Rectal smooth muscle tissue (tissue), 1 donor: ENCODE measurements around the gene TRERF1.

ENCODE experiments used
- H3K27ac ChIP-seq: one replicate; pipeline ENCODE4 v1.7.0; 2013; ENCODE audit warnings: low read depth, low read length, inconsistent platforms
- H3K27me3 ChIP-seq: one replicate; pipeline ENCODE4 v1.7.0; 2013; ENCODE audit warnings: low read length; ENCODE audit not compliant: control insufficient read depth, insufficient read depth
- H3K36me3 ChIP-seq: one replicate; pipeline ENCODE4 v1.7.0; 2013; ENCODE audit warnings: low read length; ENCODE audit not compliant: control insufficient read depth, insufficient read depth
- H3K4me1 ChIP-seq: one replicate; pipeline ENCODE4 v1.7.0; 2013; ENCODE audit warnings: low read length; ENCODE audit not compliant: control insufficient read depth, insufficient read depth
- H3K4me3 ChIP-seq: one replicate; pipeline ENCODE4 v1.7.0; 2013; ENCODE audit warnings: low read length
- H3K9ac ChIP-seq: one replicate; pipeline ENCODE4 v1.7.0; 2013; ENCODE audit warnings: low read length

Gene TRERF1

DNA sequence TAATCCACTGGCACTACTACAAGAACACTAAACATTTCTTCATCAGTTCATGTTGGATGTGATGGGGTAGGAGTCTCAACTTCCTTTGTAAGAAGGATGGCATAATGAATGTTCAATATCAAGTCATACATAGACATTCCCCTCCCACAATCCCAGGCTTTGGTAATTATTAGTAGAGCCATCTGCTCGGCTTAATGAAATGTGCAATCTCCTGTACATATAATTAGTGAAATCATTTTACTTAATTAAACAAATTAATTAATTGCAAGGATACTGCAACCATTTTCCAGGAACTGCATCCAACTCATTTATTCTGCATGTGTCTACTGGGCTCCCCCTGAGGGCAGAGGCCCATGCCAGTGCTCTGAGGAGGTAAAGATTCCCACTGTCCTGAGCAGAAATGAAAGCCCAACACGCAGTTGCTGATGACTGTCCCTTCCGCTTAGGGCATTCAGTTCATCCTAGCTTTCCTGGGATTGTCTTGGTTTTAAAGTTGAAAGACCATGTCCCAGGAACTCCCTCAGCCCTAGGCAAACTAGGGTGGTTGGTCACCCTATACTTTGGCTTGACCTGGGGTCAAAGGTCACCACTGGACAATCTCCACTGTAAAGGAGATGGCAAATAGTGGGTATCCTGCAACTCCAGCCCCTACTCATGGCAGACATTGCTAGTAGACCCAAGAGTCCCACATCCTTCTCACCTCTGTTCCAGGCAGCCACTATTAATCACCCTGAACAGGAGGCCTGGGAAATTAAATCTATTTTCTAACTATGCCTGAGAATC lies 109.8 kb downstream of the TRERF1 start:
- no peaks in the 10 kb centered on the region for H3K27me3 ChIP-seq
- no peaks in the 10 kb centered on the region for H3K4me1 ChIP-seq
- no peak overlapping the region for H3K9ac ChIP-seq
- no peaks in the 10 kb centered on the region for H3K36me3 ChIP-seq
- H3K4me3 ChIP-seq = no peak overlapping the region
- H3K27ac ChIP-seq = no peak overlapping the region

DNA sequence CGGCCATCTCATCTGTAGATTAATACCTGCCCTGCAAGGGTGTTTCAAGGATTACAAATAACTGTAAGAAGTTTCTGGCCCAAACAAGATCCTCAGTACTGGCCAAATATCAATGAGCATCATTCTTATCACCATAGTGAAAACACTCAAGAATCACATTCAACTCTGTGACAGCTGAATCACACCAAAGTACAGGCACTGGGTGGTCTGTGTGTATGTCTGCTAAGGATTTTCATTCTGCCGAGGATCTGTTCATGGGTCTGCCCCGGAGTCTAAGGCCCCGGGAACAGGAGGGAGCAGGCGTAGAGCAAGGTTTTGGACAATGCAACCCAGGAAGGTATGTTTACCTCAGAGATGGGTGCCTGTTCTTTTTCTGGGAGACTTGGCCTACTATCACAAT lies 110.5 kb downstream of the TRERF1 start:
- Histone ChIP-seq H3K4me3 (no peak overlapping the region), H3K4me1 (no peaks in the 10 kb centered on the region), H3K27me3 (no peaks in the 10 kb centered on the region), H3K27ac (no peak overlapping the region), H3K9ac (no peak overlapping the region), H3K36me3 (no peaks in the 10 kb centered on the region)

DNA sequence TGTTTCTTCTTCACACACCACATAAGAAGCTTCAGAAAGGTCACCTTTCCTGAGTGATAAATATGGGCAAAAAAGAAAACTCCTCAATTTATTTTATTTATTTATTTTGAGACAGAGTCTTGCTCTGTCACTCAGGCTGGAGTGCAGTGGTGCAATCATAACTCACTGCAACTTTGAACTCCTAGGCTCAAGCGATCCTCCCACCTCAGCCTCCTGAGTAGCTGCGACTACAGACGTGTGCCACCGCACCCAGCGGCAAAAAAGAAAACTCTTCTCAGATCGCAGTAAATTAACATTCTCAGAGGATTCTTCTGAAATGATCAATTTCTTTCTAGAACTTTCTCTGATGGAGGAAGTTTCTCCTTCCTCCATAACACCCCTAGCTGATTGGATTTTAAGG lies 111.2 kb downstream of the TRERF1 start:
- H3K4me1 ChIP-seq = no peaks in the 10 kb centered on the region
- H3K9ac ChIP-seq = no peak overlapping the region
- H3K36me3 ChIP-seq = no peaks in the 10 kb centered on the region
- no peak overlapping the region for H3K27ac ChIP-seq
- no peak overlapping the region for H3K4me3 ChIP-seq
- no peaks in the 10 kb centered on the region for H3K27me3 ChIP-seq

DNA sequence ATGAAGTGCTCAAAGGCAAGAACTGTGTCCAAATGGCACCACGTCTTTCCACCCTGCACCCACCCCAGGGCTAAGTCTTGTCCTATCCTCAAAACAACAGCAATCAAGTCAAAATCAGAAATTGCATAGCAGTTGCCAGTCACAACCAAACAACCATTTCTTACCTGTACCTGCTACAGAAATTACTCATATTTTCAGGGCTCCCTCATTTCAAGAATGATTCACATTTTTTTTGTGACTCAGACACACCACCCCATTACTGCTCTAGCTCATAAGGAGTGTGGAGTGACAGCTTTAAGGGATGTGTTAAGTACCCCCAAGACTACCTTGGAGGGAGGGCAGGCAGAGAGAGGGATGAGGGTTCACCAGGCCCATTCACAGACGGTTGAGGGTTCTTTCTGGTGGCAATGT lies 111.7 kb downstream of the TRERF1 start:
- Histone ChIP-seq H3K4me1 (no peaks in the 10 kb centered on the region), H3K9ac (no peak overlapping the region), H3K27ac (no peak overlapping the region), H3K36me3 (no peaks in the 10 kb centered on the region), H3K27me3 (no peaks in the 10 kb centered on the region), H3K4me3 (no peak overlapping the region)

DNA sequence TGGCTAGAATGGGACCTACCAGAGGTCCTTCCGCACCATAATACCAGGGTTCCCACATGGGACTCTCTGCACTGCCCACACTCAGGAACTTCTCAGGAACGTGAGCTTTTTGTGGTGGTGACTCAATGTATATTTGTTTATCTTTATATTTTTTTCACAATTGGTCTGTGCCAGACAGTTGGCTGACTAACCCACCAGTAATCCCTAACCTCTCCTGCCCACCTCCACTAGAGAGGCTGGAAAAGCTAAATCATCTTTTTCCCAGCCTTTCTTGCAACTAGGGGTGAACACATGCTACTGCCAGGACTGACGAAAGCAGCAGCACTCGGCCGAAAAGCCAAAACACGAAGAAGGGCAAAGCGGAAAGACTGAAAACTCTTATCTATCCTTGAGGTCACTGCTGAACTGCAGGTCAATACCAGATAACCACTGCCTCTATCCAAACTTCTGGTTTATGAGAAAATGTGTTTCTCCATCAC lies 112.9 kb downstream of the TRERF1 start:
- Histone ChIP-seq H3K4me1 (no peaks in the 10 kb centered on the region), H3K36me3 (no peaks in the 10 kb centered on the region), H3K4me3 (no peak overlapping the region), H3K9ac (no peak overlapping the region), H3K27me3 (no peaks in the 10 kb centered on the region), H3K27ac (no peak overlapping the region)

DNA sequence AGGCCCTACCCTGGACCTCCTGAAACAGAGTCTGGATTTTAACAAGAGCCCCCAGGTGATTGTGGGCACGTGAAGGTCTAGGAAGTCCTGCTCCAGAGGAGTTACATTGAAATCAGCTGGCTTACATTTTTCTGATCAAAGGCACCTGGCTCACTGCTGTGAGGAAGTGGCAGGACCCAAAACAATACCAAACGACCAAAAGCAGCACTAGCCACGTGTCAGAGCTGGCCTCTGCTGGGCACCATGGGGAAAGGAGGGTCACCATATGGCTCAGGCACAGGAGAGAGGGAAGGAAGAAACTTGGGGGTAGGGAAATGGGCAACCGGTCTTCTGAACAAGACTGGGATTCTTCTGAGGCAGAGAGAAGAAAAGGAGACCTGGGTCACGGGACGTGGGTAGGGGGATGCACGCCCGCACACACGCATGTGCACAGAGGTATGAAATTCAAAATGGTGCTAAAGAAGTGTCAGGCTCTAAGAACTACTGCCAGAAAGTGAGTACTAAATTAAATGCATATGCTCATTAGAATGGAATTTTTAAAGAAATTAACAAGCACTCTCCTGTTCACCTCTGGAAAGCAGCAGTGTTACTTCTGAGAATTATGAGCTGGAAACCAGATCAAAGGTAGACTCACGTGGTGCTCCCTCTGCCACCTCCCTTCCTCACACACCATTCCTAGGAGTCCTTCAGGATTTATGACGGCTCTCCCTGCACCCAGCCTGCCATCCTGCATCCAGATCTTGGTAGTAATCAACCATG lies 113.6 kb downstream of the TRERF1 start:
- no peak overlapping the region for H3K27ac ChIP-seq
- H3K4me3 ChIP-seq = no peak overlapping the region
- no peaks in the 10 kb centered on the region for H3K36me3 ChIP-seq

DNA sequence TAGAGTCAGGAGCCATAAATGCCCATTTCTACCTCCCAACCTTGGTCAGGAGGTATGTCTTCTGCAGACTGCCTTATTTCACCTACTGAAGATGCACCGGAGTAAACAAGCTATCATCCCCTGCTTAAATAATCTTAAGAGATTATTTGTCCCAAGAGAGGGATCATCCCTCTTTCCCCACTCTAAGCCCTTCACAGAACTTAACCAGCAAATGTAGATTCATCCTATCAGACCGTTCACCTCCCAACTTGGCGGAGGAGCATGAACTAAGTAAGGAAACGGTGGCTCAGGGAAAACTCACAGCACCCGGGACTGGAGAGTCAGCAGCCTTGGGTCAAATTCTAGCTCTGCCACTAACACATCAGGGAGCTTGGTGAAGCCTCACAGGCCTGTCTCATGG lies 115.3 kb downstream of the TRERF1 start:
- Histone ChIP-seq H3K27ac (no peak overlapping the region), H3K4me1 (no peaks in the 10 kb centered on the region), H3K27me3 (no peaks in the 10 kb centered on the region), H3K36me3 (no peaks in the 10 kb centered on the region), H3K9ac (no peak overlapping the region), H3K4me3 (no peak overlapping the region)

More for the DNA sequence above, 113.6 kb downstream of the TRERF1 start:
- Histone ChIP-seq H3K27me3 (no peaks in the 10 kb centered on the region), H3K9ac (no peak overlapping the region), H3K4me1 (no peaks in the 10 kb centered on the region)

DNA sequence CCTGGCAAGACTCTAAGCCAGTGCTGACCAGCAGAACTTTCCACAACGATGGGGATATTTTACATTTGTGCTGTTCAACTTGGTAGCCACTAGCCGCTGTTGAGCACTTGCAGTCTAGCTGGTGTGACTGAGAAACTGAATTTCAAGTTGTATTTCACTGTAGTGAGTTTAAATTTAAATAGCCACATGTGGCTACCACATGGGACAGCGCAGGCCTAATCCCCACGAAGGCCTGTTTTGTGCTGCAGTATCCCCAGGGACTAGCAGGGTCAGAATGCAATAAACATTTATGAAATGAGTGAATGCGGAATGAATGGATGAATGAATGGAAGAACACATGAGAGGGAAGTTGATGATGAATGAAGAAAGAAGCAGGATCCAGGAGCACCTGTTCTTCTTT lies 115.8 kb downstream of the TRERF1 start:
- H3K27ac ChIP-seq = no peak overlapping the region
- H3K4me3 ChIP-seq = no peak overlapping the region
- H3K9ac ChIP-seq = no peak overlapping the region
- no peaks in the 10 kb centered on the region for H3K4me1 ChIP-seq
- no peaks in the 10 kb centered on the region for H3K27me3 ChIP-seq
- no peaks in the 10 kb centered on the region for H3K36me3 ChIP-seq

DNA sequence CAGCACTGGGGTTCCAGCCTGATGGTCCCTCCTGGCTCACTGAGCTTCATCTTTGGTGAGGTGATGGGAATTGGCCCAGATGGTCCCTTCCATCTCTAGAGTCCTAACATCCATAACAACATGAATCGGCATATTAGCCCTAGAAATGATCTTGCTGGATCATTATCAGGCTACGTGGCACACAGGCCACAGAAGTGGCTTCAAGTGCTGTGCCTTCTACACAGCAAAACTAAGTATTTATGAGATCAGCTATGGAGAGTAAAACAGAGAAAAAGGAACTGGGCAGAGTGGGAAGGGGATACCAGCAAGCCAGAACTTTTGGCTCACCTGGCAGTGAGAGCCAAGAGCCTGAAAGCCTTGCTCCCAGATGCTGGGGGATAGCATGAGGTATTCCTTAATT lies 116.9 kb downstream of the TRERF1 start:
- Histone ChIP-seq H3K27me3 (no peaks in the 10 kb centered on the region), H3K4me1 (no peaks in the 10 kb centered on the region), H3K36me3 (no peaks in the 10 kb centered on the region), H3K9ac (no peak overlapping the region), H3K27ac (no peak overlapping the region), H3K4me3 (no peak overlapping the region)

DNA sequence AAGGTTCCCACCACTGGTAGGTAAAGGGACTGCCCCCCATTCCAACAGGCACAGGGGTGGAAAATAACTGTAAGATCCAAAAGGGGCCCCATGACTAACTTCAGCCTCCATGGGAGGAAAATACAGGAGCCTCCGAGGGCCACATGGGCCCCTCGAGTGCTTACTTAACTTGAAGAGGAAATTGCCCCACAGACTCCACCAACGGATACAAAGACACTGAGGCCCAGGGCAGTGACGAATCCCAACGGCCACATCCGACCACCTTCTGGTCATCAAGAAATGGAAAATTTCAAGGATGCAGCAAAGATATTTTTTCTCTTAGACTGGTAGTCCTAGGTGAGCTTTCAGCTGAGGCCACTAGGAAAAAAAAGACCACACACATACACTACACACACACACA lies 118.1 kb downstream of the TRERF1 start:
- Histone ChIP-seq H3K36me3 (no peaks in the 10 kb centered on the region), H3K4me3 (no peak overlapping the region), H3K27me3 (no peaks in the 10 kb centered on the region), H3K4me1 (no peaks in the 10 kb centered on the region), H3K27ac (no peak overlapping the region), H3K9ac (no peak overlapping the region)

DNA sequence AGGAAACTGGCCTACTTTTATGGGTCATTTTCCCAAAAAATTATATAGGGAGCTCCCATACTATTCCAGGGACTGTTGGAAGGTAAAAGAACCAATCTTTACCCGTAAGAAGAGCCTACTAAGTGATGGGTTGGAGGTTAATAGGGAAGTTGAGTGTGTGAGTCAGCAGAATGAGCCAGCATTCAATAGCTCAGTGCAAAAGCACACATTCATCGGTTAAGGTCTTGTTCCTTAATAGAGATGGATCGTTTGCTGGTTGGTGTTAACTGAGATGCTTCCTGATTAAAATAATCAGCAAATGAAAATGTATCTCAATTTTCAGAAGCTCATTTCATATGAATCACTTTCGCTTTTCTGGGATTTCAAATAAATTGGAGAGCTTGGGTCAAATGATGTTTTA lies 118.8 kb downstream of the TRERF1 start:
- Histone ChIP-seq H3K36me3 (no peaks in the 10 kb centered on the region), H3K9ac (no peak overlapping the region), H3K4me1 (no peaks in the 10 kb centered on the region), H3K27me3 (no peaks in the 10 kb centered on the region), H3K27ac (no peak overlapping the region), H3K4me3 (no peak overlapping the region)

DNA sequence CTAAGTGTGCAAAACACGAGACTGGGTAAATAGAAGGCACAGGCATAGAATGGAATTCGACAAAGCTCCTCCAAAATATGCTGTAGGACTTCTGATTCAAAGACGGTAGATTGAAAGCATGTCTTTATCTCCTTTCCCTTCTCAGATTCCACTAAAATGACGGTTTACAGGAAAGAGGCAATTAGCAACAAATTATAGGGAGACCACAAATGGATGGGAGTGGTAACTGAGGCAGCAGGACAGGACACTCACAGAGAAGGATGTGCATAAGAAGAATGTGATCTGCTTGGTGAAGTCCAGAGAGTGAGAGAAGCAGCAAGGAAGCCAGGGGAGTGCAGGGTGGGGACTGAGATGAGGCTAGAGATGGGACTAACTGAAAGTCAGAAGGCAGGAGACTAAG lies 120.7 kb downstream of the TRERF1 start:
- Histone ChIP-seq H3K27me3 (no peaks in the 10 kb centered on the region), H3K4me1 (no peaks in the 10 kb centered on the region), H3K36me3 (no peaks in the 10 kb centered on the region), H3K9ac (no peak overlapping the region), H3K4me3 (no peak overlapping the region), H3K27ac (no peak overlapping the region)

DNA sequence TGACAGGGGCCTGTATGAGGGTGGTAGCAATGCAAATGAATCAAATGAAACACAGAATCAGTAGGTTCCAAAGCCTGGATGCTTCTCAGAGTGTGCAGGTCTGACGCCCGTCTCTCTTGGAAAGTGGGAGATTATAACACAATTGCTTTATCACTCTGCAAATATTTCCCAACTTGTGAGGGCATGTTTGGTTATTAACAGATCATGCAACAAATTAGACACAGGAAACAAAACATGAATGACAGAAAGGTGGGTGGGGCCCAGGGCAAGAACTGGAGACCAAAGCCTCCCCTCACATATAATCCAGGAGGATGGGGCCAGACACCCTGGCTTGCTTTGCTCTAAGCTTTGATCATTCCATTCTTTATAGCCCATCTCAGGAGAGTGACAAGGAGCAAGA lies 125.5 kb downstream of the TRERF1 start:
- Histone ChIP-seq H3K4me1 (no peaks in the 10 kb centered on the region), H3K36me3 (no peaks in the 10 kb centered on the region), H3K4me3 (no peak overlapping the region), H3K27ac (no peak overlapping the region), H3K9ac (no peak overlapping the region), H3K27me3 (no peaks in the 10 kb centered on the region)
